GM18502 (cell line): ENCODE data around the gene NCOA7.
"Not testable (repeated sequence)": the region's sequence is repeated elsewhere in the genome, so short reads cannot be mapped to it uniquely, and the experiment has no call there.

ENCODE experiments used
- ATAC-seq: cut with Tn5 transposase; IDR thresholded peaks from one replicate; pipeline ENCODE4 v1.9.1; 2021; ENCODE audit warnings: mild to moderate bottlenecking; ENCODE audit not compliant: unreplicated experiment, poor library complexity

The NCOA7 gene

GRCh38 chr6:125752773-125753172 lies 38.0 kb upstream of the NCOA7 start:
- ATAC-seq: no peak

- ATAC-seq: no peak
Observed at GRCh38 chr6:125753218-125753936, 37.4 kb upstream of the NCOA7 start.

GRCh38 chr6:125753937-125754259 lies 36.9 kb upstream of the NCOA7 start:
- no peak for ATAC-seq

GRCh38 chr6:125754566-125754965 lies 36.2 kb upstream of the NCOA7 start:
- ATAC-seq: no peak

- ATAC-seq: peak; percentile 49
Observed at GRCh38 chr6:125759184-125759902, 31.4 kb upstream of the NCOA7 start.

- no peak for ATAC-seq
Observed at GRCh38 chr6:125759959-125760457, 30.8 kb upstream of the NCOA7 start.

- no peak for ATAC-seq
Observed at GRCh38 chr6:125764121-125764671, 26.6 kb upstream of the NCOA7 start.

- ATAC-seq: no peak
Observed at GRCh38 chr6:125765944-125766343, 24.8 kb upstream of the NCOA7 start.

GRCh38 chr6:125766641-125767040 lies 24.1 kb upstream of the NCOA7 start:
- ATAC-seq: no peak

GRCh38 chr6:125769147-125769783 lies 21.5 kb upstream of the NCOA7 start:
- ATAC-seq: no peak

- ATAC-seq: no peak
Observed at GRCh38 chr6:125773387-125774341, 17.1 kb upstream of the NCOA7 start.

GRCh38 chr6:125776107-125776826 lies 14.5 kb upstream of the NCOA7 start:
- ATAC-seq: not testable (repeated sequence)

- ATAC-seq: peak; percentile 83
Observed at GRCh38 chr6:125779924-125780539, 10.7 kb upstream of the NCOA7 start.

- ATAC-seq: peak; percentile 81
Observed at GRCh38 chr6:125780540-125781313, 10.0 kb upstream of the NCOA7 start.

GRCh38 chr6:125781314-125781868 lies 9.4 kb upstream of the NCOA7 start:
- peak; percentile 44 for ATAC-seq

- ATAC-seq: no peak
Observed at GRCh38 chr6:125784365-125784764, 6.4 kb upstream of the NCOA7 start.

- no peak for ATAC-seq
Observed at GRCh38 chr6:125787791-125788190, 3.0 kb upstream of the NCOA7 start.

GRCh38 chr6:125789167-125789566 lies 1.6 kb upstream of the NCOA7 start:
- no peak for ATAC-seq
